Heart left ventricle (tissue), 16 donors: ENCODE data around the gene TGM2. TPM values are rescaled to one million over a fixed set of nuclear protein-coding genes. Genes with fewer than 3 reads are reported as not detected.

Experiments
- ATAC-seq, 4 donors: fragments of 200-7000 bp; cut with Tn5 transposase; one replicate each; pipeline ENCODE4 v1.9.1; 2020 to 2022; ENCODE audit warnings: moderate library complexity in 4 of 4, mild to moderate bottlenecking in 3 of 4, moderate number of reproducible peaks in 1 of 4
- DNase-seq, 5 donors: peaks; one replicate each; pipeline ENCODE4 v3.0.0-alpha.2; 2020
- H3K27ac ChIP-seq, 12 donors: fragments of 200-600 bp; sonication (generic) in 4 of 12; one replicate each; pipeline versions ENCODE4 v1.5.0 to v1.8.0; 2016 to 2022; ENCODE audit warnings: mild to moderate bottlenecking in 2 of 12
- H3K27me3 ChIP-seq, 9 donors: fragments of 200-600 bp; sonication (generic) in 2 of 9; one replicate each; pipeline versions ENCODE4 v1.5.1 to v1.8.0; 2016 to 2022; ENCODE audit warnings: mild to moderate bottlenecking in 3 of 9
- H3K36me3 ChIP-seq, 9 donors: fragments of 200-600 bp; sonication (generic) in 2 of 9; one replicate each; pipeline versions ENCODE4 v1.5.0 to v1.8.0; 2018 to 2022; ENCODE audit warnings: mild to moderate bottlenecking in 2 of 9
- H3K4me1 ChIP-seq, 12 donors: fragments of 200-600 bp; sonication (generic) in 4 of 12; one replicate each; pipeline versions ENCODE4 v1.5.0 to v1.8.0; 2016 to 2022; ENCODE audit warnings: mild to moderate bottlenecking in 3 of 12
- H3K4me3 ChIP-seq, 12 donors: fragments of 200-600 bp; sonication (generic) in 4 of 12; one replicate each; pipeline versions ENCODE4 v1.5.0 to v1.8.0; 2017 to 2022; ENCODE audit warnings: mild to moderate bottlenecking in 9 of 12, moderate library complexity in 4 of 12
- H3K9me3 ChIP-seq, 12 donors: fragments of 200-600 bp; sonication (generic) in 4 of 12; one replicate each; pipeline versions ENCODE4 v1.5.0 to v1.8.0; 2016 to 2022; ENCODE audit warnings: mild to moderate bottlenecking in 1 of 12
- CTCF ChIP-seq, 12 donors: fragments of 200-600 bp; sonication (generic) in 4 of 12; IDR thresholded peaks; one replicate each; pipeline versions ENCODE4 v1.5.0 to v1.8.0; 2018 to 2022; ENCODE audit warnings: antibody characterized with exemption in 12 of 12, mild to moderate bottlenecking in 5 of 12
- POLR2A ChIP-seq, 2 donors: fragments of 450-650 bp; IDR thresholded peaks; one replicate each; pipeline ENCODE4 v1.6.1; 2017; ENCODE audit warnings: antibody characterized with exemption in 2 of 2, mild to moderate bottlenecking in 2 of 2, moderate library complexity in 2 of 2
- WGBS, 4 donors: extraction: QIAGEN DNeasy Blood & Tissue Kit in 2 of 4; methylation state at CpG; one replicate each; pipeline versions ENCODE4 v1.1.5 to v1.1.7; 2013 to 2018; 5-methylcytosine and 5-hydroxymethylcytosine counted together
- intact Hi-C, 10 donors: fragments of 100-400 bp; cut with DNase I; formaldehyde crosslinking; loops; one replicate each; pipeline versions ENCODE4 v1.11.1 to v1.14.2; 2022
- polyA plus RNA-seq, 2 donors: library from polyadenylated mRNA; stranded (reverse); fragments of 200-250 nt; gene quantifications; one replicate each; pipeline ENCODE4 v1.2.3, GENCODE V29; 2013
- total RNA-seq, 9 donors: library from RNA; depleted of rRNA in 2 of 9; stranded (reverse); fragments of >200 nt in 2 of 9; fragmentation: NEBNext Ultra II Directional in 3 of 9; extraction: Animal tissue kit (Norgen Biotek cat#: 25700) in 3 of 9; gene quantifications; one replicate each; pipeline versions ENCODE4 v1.1.0 to v1.2.4, GENCODE V29; 2016 to 2023
- donor health status: ischemic (EF 13 %, LVEDD 7.1; RV severe dilation, severe dysfunction).
- donor health status: healthy with polysubstance abuse.
- donor health status: DM: no; HTN: yes; CAD: no.
- donor health status: DM: no; HTN: no; CAD: no.
- donor health status: ischemic (EF 25% LVEDD 6.9; RV normal size, moderate dysfunction).
- donor health status: ischemic (EF 25% LVEDD 5.7; RV mildly dilated, moderate dysfunction).
- donor health status: healthy.
- donor health status: DM: yes; HTN: yes; CAD: no.
- donor health status: ischemic (EF 35%, LVEDD 5.7; RV mildly dilated, moderate dysfunction).
- donor health status: nonischemic (EF 11% LVEDD 7.7; RV severe dilation, severe dysfunction).
- donor health status: DM: yes; HTN: yes; CAD: no.
- donor health status: PGD.
- donor health status: ischemic (EF 29% LVEDD 5.4; RV normal size, mild dysfunction).
- donor health status: nonischemic (EF 23%, LVEDD 6.1; RV moderate dilation, normal function).

TGM2 gene
- total and polyA plus RNA-seq, 11 donors, result 211 to 1,146 (median 567) TPM

DNA sequence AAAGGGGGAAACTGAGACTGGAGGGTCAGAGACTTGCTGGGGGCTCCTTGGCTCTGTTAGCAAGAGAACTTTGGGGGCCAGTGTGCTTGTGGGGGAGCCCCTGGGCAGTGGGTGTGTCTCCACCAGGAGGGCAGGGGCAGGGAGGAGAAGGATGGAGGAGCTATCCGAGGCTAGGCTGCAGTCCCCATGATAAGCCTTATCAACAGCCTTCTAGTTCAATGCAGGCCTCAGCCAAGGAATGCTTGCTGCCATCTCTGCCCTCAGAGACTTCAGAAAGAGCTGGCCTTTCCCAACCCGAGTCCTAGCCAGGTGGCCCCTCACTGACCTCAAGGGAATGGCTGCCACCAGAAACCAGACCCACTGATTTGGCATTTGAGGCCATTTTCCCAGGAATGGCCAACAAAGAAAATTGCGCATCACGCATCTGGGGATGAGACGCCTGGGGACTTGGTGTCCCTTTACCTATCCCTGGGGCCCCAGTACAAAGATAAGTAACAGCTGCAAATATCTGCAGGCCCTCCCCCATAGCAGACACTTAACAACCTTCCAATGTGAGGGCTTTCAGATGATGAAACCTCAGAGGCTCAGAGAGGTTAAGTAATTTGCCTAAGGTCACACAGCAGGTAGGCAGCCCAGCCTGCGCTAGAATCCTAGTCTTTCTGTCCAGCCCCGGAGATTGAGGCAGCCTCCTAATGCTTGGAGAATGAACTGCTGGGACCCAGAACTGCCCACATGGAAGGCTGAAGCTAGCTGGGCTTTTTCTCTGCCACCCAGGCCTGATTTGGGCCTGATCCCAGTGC, 4.9 kb downstream of the TGM2 start:
- intact Hi-C loops, result loop anchor here in 5 of 10 donors (5.0 to 10.0 kb wide), 4 partner anchors 33 to 83 kb away; no protein-coding TSS in a partner anchor
- no peak for TF ChIP-seq CTCF (IDR thresholded peaks at IDR 0.05)
- TF ChIP-seq POLR2A (IDR thresholded peaks at IDR 0.05), result no peak
- DNase-seq (peak in 1 of 5 donors; percentile 22), ATAC-seq (no peak)
- peaks cover 14 to 96% (median 73%) of the 10 kb centered on the region in 12 donors for H3K4me1 ChIP-seq
- H3K27me3 ChIP-seq, result no peaks in the 10 kb centered on the region
- 69 to 81% (median 71%) methylated on average over 7 of the region's 7 CpGs for WGBS, 4 donors
- peak overlapping the region; percentile 83 to 96 (median 91) for H3K27ac ChIP-seq
- H3K4me3 ChIP-seq, result peak overlapping the region in 1 of 12 donors; percentile 6
- H3K36me3 ChIP-seq, result peaks cover 0 to 57% (median 34%) of the 10 kb centered on the region in 9 donors
- H3K9me3 ChIP-seq, result no peaks in the 10 kb centered on the region

DNA sequence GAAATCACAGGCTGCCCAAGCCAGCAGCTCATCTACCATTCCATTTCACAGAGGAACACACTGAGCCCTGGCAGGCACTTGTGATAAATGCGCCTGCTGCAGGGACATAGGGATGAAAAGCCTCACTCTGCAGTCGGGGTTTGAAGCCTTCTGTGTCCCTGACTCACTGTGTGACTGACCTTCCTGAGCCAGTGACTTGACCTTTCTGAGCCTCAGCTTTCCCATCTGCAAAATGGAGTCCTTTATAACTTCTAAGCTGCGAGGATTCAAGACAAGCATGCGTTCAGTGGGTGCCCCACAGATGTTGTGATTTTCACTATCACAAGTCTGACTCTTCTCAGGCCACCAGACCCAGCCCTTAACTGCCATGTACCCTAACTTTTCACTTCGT, 5.5 kb downstream of the TGM2 start:
- DNase-seq, result no peak
- 75 to 84% (median 81%) methylated on average over 5 of the region's 5 CpGs for WGBS, 4 donors
- ATAC-seq, result no peak
- Histone ChIP-seq H3K36me3 (peaks cover 0 to 63% (median 38%) of the 10 kb centered on the region in 9 donors), H3K4me1 (peaks cover 14 to 97% (median 73%) of the 10 kb centered on the region in 12 donors), H3K9me3 (no peaks in the 10 kb centered on the region), H3K27ac (peak overlapping the region; percentile 83 to 96 (median 91)), H3K4me3 (peak overlapping the region in 4 of 12 donors; percentile 2 to 25 (median 6)), H3K27me3 (no peaks in the 10 kb centered on the region)
- no peak for TF ChIP-seq CTCF (IDR thresholded peaks at IDR 0.05)
- no peak for TF ChIP-seq POLR2A (IDR thresholded peaks at IDR 0.05)
- intact Hi-C loops, result no loop called here

- H3K27me3 ChIP-seq, result no peaks in the 10 kb centered on the region
- peak overlapping the region; percentile 83 to 96 (median 91) for H3K27ac ChIP-seq
- intact Hi-C loops, result no loop called here
- peak; percentile 65 to 80 (median 73) for DNase-seq
- WGBS, 4 donors, result 25 to 31% (median 29%) methylated on average over 13 to 14 of the region's 14 CpGs
- peaks cover 0 to 71% (median 39%) of the 10 kb centered on the region in 9 donors for H3K36me3 ChIP-seq
- H3K4me1 ChIP-seq, result peaks cover 14 to 95% (median 76%) of the 10 kb centered on the region in 12 donors
- H3K4me3 ChIP-seq, result peak overlapping the region in 4 of 12 donors; percentile 2 to 16 (median 6)
- ATAC-seq, result peak; percentile 22 to 79 (median 34)
- H3K9me3 ChIP-seq, result no peaks in the 10 kb centered on the region
- TF ChIP-seq CTCF (IDR thresholded peaks at IDR 0.05) (no peak), POLR2A (IDR thresholded peaks at IDR 0.05) (no peak)
Observed at GRCh38 chr20:38158701-38159351, 6.2 kb downstream of the TGM2 start.
